HG03175 (cell line): ENCODE measurements around the gene DNAJB1.
A peak's percentile ranks its signal among the peaks of the same experiment; 100 is the strongest.
"Not testable (repeated sequence)": the region's sequence is repeated elsewhere in the genome, so short reads cannot be mapped to it uniquely, and the experiment has no call there.

ENCODE experiments used
- ATAC-seq: cut with Tn5 transposase; IDR thresholded peaks from one replicate; pipeline ENCODE4 v1.9.1; 2021; ENCODE audit warnings: mild to moderate bottlenecking, moderate library complexity; ENCODE audit not compliant: unreplicated experiment

The DNAJB1 gene

GRCh38 chr19:14517840-14518505, at the start of gene DNAJB1:
Gene DNAJB1, minus strand, starts transcription at chr19:14518397. Its CDS starts 48 bp downstream, at chr19:14518349.
- ATAC-seq, result peak; percentile 65

DNA sequence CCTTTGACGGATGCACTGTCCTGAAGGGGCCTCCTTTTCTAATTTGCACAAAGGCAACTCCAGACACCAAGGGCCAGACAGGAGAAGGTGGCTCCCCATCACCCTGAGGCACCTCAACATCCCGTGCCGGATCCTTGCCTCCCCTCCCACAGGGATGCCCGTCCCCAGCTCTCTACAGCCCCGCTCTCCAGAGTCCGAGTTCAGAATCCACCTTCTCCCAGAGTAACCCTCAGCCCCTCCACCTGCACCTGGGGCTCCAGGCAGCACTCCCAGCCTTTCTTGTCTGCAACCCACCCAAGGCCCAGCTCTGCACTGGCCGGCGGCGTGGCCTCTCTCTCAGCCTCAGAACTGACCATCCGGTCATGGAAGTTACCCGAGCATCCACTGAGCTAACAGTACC, 48.9 kb upstream of the DNAJB1 start:
- no peak for ATAC-seq

- no peak for ATAC-seq
These were observed 48.5 kb upstream of the DNAJB1 start for GRCh38 chr19:14566712-14567077.

DNA sequence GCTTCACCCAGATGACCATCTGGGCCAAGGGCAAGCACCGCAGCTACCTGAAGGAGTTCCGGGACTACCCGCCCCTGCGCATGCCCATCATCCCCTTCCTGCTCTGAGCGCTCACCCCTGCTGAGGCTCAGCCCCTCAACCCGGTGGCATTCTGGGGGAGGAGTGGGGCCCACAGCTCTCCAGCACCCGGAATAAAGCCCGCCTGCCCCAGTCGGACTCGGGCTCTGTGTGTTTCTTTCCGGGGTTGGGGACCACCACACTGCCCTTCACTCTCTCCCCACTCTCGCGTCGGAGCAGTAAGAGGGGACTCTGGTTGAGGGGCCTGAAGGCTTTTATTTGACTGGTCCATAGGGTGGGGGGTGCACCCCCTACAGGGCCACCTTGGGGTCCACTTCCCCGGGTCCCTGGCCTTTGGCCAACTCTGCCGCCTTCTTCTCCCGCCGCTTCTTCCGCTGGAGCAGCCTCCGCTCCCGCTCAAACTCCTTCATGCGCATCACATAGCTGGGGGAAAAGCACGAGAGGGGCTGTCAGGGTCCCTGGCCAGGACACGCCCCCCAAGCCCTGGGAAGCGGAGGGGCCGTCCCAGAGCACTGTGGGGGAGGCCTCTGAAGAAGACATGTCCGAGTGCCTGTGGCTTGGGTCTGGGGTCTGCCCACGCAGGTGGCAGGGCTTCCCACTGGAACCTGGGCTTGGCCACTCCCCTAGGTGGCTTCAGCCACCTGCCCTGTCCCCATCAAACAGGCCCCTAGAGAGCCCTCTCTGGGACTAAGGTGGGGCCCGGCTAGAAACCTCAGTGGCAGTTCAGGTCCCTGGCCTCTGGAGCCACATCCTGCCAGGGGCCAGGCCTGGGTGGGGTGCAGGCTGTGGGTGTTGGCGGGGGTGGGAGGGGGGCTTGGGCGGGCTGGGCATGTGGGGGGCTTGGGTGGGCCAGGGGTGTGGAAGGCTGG, 47.8 kb upstream of the DNAJB1 start:
- no peak for ATAC-seq

DNA sequence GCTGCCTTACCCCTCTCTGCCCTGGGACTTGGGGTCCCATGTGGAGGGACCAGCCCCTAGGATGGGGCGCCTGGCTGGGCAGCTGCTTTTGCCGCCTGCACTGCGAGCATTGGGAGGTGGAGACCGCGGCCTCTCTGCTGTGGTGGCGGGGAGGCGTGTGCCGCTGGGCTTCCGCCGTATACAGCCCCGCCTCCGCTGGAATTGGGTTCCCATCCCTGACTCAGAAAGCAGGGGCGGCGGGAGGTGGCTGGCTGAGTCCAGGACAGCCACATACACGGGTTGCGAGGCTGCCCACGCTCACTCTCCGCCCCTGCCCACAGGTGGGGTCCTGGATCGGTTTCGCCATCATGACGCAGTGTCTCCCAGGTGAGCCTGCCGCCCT, 47.1 kb upstream of the DNAJB1 start:
- ATAC-seq, result no peak

GRCh38 chr19:14564652-14565297, 46.6 kb upstream of the DNAJB1 start:
- ATAC-seq, result not testable (repeated sequence)

DNA sequence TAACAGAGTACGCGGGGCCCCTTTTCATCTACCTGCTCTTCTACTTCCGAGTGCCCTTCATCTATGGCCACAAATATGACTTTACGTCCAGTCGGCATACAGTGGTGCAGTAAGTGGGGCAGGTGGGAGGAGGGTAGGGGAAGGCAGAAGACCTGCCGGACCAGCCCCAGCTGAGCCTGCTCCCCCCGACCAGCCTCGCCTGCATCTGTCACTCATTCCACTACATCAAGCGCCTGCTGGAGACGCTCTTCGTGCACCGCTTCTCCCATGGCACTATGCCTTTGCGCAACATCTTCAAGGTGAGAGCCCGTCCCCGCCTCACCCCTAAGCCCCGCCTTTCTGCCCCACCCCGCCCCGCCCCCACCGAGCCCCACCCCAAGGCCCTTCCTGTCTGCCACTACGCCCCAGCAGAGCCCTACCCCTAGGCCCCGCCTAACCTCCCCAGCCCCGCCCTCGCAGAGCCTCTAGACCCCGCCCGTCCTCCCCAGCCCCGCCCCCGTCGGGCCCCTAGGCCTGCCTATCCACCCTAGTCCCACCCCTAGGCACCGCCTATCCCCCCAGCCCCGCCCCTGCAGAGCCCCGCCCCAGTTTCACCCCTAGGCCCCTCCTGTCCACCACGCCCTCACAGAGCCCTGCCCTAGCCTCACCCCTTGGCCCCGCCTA, 45.9 kb upstream of the DNAJB1 start:
- no peak for ATAC-seq

DNA sequence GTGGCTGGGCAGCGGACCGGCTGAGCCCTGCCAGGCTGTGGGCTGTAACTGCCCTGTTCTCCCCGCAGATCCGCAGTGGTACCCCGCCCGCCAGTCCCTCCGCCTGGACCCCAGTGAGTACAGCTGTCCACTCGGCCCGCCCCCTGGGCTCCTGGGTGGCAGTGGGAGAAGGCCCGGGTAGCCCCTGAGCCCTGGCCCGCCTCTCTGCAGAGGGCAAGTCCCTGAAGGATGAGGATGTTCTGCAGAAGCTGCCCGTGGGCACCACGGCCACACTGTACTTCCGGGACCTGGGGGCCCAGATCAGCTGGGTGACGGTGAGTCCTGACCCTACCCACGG, 45.4 kb upstream of the DNAJB1 start:
- ATAC-seq, result no peak

DNA sequence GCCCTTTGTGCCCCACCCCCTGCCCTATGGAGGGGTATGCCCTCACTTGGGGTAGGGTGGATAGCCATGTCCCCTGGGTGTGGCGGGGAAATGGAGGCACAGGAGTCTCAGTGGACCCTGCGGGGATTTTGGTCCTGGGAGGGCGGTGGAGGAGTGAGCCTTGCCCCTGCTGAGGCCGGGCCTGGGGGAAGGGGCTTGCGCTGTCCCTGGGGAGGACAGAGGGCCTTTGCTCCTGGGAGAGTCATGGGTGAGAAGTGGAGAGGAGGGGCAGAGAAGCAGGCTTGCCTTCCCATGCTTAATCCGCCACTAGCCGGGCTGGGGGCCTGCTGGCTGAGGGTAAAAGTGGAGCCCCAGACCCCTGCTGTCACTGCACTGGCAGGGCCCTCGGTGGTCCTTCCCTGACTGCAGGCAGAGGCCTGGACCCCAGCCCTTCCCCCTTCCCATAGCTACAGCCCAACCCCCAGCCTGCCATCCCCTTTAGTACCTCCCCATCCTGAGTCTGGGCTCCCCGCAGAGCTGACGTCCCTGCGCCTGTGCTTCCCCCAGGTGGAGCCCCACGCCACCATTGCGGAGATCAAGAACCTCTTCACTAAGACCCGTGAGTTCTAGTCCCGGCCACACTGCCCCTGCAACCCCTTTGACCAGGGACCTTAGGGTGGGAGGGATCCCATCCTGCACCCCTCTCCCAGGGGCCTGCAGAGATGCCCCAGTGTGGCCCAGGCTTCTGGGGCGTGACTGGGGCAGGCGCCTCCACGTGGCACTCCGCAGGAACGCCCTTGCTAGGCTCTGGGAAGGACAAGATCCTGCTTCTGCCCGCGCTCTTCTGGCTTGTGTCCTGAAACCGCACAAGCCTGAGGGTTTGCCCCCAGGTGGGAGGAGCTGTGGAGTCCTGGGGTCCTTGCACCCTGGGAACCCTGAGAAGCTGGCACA, 44.7 kb upstream of the DNAJB1 start:
- no peak for ATAC-seq

DNA sequence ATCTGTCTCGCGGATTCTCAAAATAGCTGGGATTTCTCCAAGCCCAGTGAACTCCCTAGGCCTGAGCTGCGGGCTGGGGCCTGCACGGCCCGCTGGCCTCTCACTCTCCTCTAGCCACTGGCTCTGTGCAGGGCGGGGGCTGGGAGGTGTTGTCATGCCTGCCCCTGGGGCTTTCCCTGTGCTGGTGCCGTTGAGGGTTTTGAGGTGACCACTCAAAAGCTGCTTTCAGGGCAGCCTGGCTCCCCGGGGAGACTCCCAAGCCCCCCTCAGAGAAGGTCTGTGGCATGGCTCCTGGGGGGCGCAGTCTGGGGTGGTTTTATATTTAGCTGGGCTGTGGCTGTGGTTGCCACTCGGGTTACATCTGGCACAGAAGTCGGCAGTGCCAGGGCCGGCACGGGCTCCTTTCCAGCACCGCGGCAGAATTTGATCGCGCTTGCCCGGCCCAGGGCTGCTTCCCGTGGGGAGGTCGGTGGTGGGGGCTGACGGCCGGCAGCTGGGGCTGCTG, 43.7 kb upstream of the DNAJB1 start:
- no peak for ATAC-seq

GRCh38 chr19:14561249-14561648, 43.1 kb upstream of the DNAJB1 start:
- no peak for ATAC-seq

GRCh38 chr19:14560776-14561108, 42.5 kb upstream of the DNAJB1 start:
- ATAC-seq, result no peak

DNA sequence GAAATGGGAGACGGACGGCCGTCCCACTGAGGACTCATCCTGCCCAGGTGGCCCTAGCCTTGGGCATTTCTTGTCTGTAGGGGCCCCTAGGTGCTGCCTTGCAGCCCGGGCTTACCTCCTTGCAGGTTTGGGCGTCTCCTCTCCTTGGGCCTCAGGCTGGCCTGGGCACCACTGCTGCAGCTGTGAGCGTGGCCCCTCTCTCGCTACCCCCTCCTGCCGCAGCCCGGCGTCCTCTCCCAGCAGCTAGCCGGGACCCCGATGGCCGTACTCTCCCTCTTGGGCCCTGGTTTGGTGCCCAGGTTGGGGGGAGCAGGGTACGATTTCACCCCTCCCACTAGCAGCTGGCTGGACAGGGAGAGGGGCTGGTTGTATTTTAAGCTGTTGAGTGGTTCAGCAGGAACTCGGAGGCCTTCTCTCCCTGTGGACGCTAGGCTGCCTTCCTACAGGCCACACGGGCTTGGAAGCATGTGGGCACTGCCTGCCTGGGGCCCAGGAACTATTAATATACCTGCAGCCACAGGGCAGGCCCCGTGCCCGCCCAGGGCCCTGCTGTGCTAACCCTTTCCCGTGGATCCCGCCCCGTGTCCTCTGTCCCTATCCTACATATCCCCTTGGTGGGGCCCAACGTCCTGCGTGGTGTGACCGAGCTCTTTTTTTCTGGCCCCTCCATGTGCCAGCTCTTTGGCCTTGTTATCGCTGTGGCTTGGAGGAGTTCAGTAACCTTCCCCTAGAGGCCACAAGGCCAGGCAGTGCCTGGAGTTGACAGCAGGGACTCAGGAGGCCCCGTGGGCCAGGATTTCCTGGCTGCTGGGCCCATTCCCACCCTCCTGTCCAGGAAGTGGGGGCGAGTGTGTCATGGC, 41.9 kb upstream of the DNAJB1 start:
- ATAC-seq, result no peak

DNA sequence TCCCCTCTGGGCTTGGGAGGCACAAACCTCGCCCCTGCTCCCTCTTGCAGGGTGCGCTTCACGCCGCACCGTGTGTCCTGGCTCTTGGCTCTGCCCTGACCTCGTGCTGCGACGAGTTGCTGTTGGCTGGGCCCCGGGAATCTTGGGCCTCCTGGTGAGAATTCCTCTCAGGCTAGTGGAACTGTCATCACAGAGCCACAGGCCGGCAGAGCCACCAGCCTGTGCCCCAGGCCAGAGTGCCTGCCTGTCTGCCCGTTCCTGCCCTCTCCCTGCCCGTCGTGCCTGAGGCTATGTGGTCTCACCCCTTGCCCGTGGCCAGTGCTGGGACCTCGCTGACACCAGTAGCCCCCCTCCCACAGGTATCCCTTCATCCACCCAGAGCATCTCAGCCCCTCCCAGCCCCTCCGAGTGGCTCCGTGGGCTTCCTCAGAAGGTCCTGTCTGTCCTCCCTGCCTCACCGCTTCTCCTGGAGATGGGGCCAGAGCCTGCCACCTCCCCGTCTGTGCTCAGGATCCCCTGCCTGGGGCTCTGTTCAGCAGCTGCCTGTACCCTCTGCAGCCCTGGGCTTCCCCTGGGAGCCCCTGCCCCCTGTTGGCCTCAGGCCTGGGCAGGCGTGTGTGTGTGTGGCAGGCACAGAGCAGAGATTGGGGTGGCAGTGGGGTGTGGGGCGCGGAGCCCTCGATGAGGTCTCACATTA, 40.3 kb upstream of the DNAJB1 start:
- ATAC-seq, result no peak

DNA sequence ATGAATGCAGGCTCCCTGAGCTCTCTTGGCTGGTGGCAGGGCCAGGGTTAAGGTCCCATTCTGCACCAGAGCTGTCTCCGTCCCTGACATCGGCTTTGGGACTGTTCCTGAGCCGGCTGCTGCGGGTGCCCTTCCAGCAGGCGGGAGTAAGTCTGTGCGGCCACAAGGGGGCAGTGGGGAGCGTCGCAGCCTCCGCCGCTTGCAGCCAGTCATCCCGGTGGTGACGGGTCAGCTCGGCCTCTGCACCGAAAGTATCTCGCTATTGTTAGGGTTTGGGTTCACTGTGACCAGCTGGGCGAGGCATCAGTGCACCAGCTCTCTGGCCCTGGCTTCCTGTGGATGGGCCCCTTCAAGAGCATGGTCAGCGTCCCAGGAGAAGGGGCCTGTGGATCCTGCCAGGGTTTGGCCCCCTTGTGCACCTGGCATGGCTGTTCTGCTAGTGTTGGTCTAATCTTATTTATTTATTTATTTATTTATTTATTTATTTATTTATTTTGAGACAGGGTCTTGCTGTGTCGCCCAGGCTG, 38.5 kb upstream of the DNAJB1 start:
- peak; percentile 65 for ATAC-seq

- no peak for ATAC-seq
These were observed 37.9 kb upstream of the DNAJB1 start for GRCh38 chr19:14555918-14556661.

DNA sequence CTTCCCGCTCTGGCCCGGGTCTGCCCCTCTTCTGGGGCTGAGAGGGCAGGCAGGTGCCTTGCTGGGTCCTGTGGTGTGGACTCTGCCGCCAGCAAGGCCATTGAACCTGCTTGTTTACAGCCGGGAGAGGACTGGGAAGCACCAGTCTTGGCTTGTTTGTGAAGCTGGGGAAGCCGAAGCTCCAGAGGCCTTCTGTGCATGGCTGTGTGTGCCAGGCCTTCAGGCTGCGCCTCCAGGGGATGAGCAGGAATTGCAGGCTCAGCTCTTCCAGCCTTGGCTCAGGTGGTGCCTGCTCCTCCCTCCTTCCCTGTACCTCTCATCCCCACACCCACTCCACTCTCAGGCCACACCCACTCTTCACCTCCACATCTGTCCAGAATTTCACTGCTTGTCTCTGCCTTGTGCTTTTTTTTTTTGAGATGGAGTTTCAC, 36.2 kb upstream of the DNAJB1 start:
- no peak for ATAC-seq

DNA sequence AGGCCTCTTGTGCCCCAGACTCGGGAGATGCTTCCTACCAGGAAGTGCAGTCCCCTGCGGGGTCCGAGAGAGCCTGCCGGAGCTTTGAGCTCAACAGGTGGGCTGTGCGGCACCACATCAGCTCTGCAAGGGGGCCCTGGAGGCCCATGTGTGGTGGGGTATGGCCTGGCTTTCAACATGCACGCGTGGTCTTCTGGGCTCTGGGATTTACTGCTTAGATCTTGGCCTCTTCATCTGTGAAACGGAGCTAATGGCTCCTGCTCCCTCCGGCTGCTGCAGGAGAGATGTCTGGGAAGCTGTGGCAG, 35.7 kb upstream of the DNAJB1 start:
- ATAC-seq, result no peak
